Muscle layer of duodenum (tissue), 2 donors: ENCODE data around the gene ADAMTS7.
A peak's percentile ranks its signal among the peaks of the same experiment; 100 is the strongest.
"Not testable (repeated sequence)": the region's sequence is repeated elsewhere in the genome, so short reads cannot be mapped to it uniquely, and the experiment has no call there.

Source experiments
- H3K27ac ChIP-seq: one replicate; pipeline ENCODE4 v1.7.0; 2013; ENCODE audit warnings: mild to moderate bottlenecking, low read length
- H3K27me3 ChIP-seq: one replicate; pipeline ENCODE4 v1.7.0; 2013; ENCODE audit warnings: low read depth, mild to moderate bottlenecking, control low read depth, low read length
- H3K36me3 ChIP-seq, 2 donors: one replicate each; pipeline ENCODE4 v1.7.0; 2013; ENCODE audit warnings: low read length in 2 of 2, control low read depth in 1 of 2, mild to moderate bottlenecking in 1 of 2; ENCODE audit not compliant: insufficient read depth in 2 of 2, control insufficient read depth in 1 of 2
- H3K4me1 ChIP-seq, 2 donors: one replicate each; pipeline ENCODE4 v1.7.0; 2013; ENCODE audit warnings: low read length in 2 of 2, mild to moderate bottlenecking in 2 of 2, control low read depth in 1 of 2, moderate library complexity in 1 of 2; ENCODE audit not compliant: insufficient read depth in 2 of 2, control insufficient read depth in 1 of 2
- H3K4me3 ChIP-seq, 2 donors: one replicate each; pipeline ENCODE4 v1.7.0; 2013; ENCODE audit warnings: low read length in 2 of 2, low read depth in 1 of 2, mild to moderate bottlenecking in 1 of 2
- H3K9me3 ChIP-seq, 2 donors: one replicate each; pipeline ENCODE4 v1.7.0; 2013; ENCODE audit warnings: low read length in 2 of 2, control low read depth in 1 of 2, mild to moderate bottlenecking in 1 of 2; ENCODE audit not compliant: control insufficient read depth in 1 of 2
- donor health status: healthy.

The ADAMTS7 gene

DNA sequence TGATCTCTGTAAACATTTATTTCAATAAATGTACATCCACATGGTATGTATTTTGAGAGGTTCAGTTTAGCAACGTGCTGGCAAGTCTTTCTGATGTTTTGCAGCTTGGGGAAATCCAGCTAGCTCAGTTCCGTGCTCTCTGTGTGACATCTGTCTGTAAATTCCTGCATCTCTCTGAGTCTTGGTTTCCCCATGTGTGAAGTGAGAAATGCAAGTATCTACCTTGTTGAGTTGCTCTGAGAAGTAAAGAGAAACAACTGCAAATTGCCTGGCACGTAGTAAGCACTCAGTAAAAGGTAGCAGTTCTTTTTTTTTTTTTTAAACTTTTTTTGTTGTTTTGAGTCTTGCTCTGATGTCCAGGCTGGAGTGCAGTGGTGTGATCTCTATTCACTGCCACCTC lies 31.3 kb upstream of the ADAMTS7 start:
- Histone ChIP-seq H3K9me3 (no peaks in the 10 kb centered on the region), H3K36me3 (no peaks in the 10 kb centered on the region), H3K4me3 (no peak overlapping the region), H3K27ac (no peak overlapping the region), H3K27me3 (no peaks in the 10 kb centered on the region), H3K4me1 (peaks cover 0 to 7% of the 10 kb centered on the region in 2 donors)

DNA sequence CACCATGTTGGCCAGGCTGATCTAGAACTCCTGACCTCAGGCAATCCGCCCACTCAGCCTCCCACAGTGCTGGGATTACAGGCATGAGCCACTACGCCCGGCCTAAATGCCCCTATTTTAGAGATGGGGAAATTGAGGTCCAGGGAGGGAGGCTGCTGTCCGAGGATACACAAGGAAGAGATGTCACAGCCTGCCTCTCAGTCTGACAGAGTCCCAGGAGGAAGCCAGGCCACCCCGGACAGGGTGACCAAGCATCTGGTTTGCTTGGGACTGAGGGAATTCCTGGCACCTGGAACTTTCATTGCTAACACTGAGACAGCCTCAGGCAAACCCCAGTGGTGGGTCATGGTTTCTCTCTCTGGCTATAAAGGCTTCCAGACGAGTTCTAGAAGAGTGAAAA lies 30.6 kb upstream of the ADAMTS7 start:
- Histone ChIP-seq H3K27ac (no peak overlapping the region), H3K9me3 (no peaks in the 10 kb centered on the region), H3K27me3 (no peaks in the 10 kb centered on the region), H3K4me3 (no peak overlapping the region), H3K36me3 (no peaks in the 10 kb centered on the region), H3K4me1 (peaks cover 0 to 7% of the 10 kb centered on the region in 2 donors)

DNA sequence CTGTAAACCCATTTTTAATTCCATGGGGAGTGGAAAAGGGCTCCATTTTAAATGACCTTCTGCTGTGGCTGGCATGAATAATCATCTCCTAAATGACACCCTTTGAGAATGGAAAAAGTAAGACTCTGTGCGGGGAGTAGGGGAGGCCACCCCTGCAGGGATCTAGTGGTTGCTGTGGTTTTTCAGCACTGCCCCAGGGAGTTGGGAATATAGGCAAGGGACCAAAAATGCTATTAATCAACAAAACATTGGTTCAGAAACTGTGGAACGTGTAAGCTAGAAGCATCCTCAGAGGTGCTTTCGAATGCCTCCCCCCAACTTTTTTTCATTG lies 30.1 kb upstream of the ADAMTS7 start:
- peaks cover 0 to 7% of the 10 kb centered on the region in 2 donors for H3K4me1 ChIP-seq
- H3K36me3 ChIP-seq: no peaks in the 10 kb centered on the region
- no peaks in the 10 kb centered on the region for H3K27me3 ChIP-seq
- H3K4me3 ChIP-seq: no peak overlapping the region
- no peaks in the 10 kb centered on the region for H3K9me3 ChIP-seq
- no peak overlapping the region for H3K27ac ChIP-seq

DNA sequence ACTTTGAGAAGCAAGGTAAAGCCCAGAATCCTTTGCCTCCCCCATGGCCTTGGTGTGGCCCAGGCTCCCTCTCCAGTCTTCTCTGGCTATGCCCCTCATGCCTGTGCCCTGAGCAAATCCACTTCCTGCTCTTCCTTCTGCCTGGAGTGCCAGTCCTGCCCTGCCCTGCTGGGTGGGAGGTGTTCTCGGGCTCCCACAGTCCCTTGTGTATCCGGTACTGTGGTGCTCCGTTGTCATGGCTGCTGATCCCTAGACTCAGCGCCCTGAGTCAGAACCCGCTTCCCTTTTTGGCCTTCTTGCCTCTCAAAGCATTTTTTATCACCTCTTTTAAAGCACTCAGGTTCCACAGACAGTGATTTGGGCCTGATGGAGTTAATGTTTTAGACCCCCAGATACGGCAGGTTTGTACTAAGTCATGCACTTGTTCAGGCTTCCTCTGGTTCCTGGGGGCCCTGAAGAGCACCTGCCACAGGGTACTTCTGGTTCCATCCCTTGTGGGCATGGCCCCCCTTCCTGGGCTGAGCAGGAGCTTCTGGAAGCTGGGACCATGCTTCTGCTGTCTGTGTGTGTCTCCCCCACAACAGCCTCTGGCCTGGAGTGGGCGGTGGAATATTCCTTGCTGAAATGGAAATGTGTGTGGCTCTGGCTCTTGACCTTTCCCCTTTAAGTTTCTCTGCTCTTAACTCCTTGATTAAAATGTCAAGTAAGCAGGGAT lies 29.6 kb upstream of the ADAMTS7 start:
- H3K27ac ChIP-seq: no peak overlapping the region

DNA sequence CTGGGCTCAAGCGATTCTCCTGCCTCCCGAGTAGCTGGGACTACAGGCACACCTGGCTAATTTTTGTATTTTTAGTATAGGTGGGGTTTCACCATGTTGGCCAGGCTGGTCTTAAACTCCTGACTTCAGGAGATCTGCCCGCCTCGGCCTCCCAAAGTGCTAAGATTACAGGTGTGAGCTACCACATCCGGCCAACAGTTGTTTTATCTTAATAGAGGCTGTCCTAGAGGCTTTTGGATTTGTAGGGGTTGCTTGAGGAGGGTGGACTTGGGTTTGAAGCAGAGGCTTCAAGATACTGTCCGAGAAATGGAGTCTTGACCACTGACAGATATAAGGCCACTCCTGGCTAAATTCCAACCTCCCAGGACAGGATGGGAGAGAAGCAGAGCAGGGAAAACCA lies 27.9 kb upstream of the ADAMTS7 start:
- not testable (repeated sequence) for H3K36me3 ChIP-seq, H3K4me3 ChIP-seq

More for the DNA sequence above, 29.6 kb upstream of the ADAMTS7 start:
- no peak overlapping the region for H3K4me3 ChIP-seq
- H3K27me3 ChIP-seq: no peaks in the 10 kb centered on the region
- H3K4me1 ChIP-seq: peaks cover 0 to 7% of the 10 kb centered on the region in 2 donors
- H3K9me3 ChIP-seq: no peaks in the 10 kb centered on the region
- H3K36me3 ChIP-seq: no peaks in the 10 kb centered on the region

DNA sequence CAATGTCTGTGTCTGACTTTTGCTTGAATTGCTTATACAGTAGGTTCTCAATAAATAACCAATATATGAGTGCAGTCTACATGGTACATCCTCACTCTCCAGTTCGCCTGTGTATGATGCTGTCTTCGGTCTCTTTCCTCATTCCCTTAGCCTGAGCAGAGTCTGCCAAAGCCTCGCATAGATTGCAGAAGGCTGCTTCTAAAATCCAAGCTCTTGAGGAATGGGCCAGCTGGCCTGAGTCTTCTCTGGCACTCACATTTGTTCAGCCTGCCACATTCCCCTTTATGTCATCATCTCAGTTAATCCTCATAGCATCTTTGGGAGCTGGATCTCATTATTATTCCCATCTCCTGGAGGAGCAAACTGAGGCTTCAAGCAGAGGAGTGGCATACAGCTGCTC lies 27.2 kb upstream of the ADAMTS7 start:
- Histone ChIP-seq H3K27ac (no peak overlapping the region), H3K27me3 (no peaks in the 10 kb centered on the region), H3K4me3 (no peak overlapping the region), H3K4me1 (peaks cover 0 to 7% of the 10 kb centered on the region in 2 donors), H3K9me3 (no peaks in the 10 kb centered on the region), H3K36me3 (no peaks in the 10 kb centered on the region)

More for the DNA sequence above, 27.9 kb upstream of the ADAMTS7 start:
- not testable (repeated sequence) for H3K27me3 ChIP-seq, H3K4me1 ChIP-seq, H3K9me3 ChIP-seq, H3K27ac ChIP-seq

DNA sequence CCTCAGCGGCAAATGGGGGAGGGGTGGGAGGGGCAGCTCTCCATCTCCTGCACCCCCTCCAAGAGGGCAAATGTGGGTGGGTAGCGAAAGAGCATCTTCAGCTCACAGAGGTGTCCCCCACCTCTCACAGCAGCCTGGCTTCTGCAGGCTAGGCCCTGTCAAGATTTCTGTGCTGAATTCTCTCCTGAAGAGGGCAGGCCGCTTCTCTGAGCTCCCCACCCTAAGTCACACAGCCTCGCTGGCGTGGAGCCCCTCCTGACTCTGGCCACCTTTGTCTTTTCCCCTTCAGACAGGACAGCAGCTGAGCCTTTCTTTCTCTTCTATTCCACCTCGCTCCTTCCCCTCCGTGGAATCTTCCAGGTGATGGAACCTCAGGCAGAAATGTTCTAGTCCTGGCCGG lies 26.3 kb upstream of the ADAMTS7 start:
- no peak overlapping the region for H3K27ac ChIP-seq
- no peaks in the 10 kb centered on the region for H3K27me3 ChIP-seq
- H3K4me1 ChIP-seq: peaks cover 0 to 7% of the 10 kb centered on the region in 2 donors
- H3K4me3 ChIP-seq: no peak overlapping the region
- no peaks in the 10 kb centered on the region for H3K36me3 ChIP-seq
- H3K9me3 ChIP-seq: no peaks in the 10 kb centered on the region

DNA sequence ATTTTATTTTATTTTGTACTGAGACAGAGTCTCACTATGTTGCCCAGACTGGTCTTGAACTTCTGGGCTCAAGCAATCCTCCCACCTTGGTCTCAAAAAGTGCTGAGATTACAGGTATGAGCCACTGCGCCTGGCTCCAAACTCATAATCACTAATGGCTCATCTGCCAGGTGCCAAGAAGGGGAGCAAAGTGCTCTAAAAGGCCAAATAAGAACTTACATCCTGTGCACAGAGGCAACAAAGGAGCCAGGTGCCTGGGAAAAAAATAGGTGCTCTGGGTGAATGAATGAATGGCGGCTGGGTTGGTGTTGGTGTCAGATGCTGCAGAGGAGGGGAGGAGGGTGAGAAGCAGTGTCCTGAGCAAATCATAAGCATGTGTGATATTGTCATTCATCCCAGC lies 25.9 kb upstream of the ADAMTS7 start:
- no peak overlapping the region for H3K4me3 ChIP-seq
- no peaks in the 10 kb centered on the region for H3K27me3 ChIP-seq
- no peaks in the 10 kb centered on the region for H3K9me3 ChIP-seq
- H3K27ac ChIP-seq: no peak overlapping the region
- H3K4me1 ChIP-seq: peaks cover 0 to 7% of the 10 kb centered on the region in 2 donors
- no peaks in the 10 kb centered on the region for H3K36me3 ChIP-seq

DNA sequence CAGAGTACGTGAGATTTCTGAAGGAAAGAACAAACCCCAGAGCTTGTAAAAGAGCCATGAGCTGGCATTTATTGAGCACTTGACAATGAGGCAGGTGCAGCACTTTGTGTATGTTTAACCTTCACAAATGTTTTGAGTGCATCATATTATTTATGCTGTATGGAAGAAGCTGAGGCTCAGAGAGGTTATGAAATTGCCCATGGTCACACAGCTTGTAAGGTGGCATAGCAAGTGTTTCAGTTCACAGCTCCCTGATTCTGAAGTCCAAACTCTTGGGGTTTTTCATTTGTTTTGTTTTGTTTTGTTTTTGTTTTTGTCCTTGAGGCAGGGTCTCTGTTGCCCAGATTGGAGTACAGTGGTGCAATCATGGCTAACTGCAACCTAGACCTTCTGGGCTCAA lies 25.1 kb upstream of the ADAMTS7 start:
- no peaks in the 10 kb centered on the region for H3K27me3 ChIP-seq
- no peaks in the 10 kb centered on the region for H3K9me3 ChIP-seq
- H3K27ac ChIP-seq: no peak overlapping the region
- peaks cover 0 to 7% of the 10 kb centered on the region in 2 donors for H3K4me1 ChIP-seq
- no peaks in the 10 kb centered on the region for H3K36me3 ChIP-seq
- H3K4me3 ChIP-seq: no peak overlapping the region

DNA sequence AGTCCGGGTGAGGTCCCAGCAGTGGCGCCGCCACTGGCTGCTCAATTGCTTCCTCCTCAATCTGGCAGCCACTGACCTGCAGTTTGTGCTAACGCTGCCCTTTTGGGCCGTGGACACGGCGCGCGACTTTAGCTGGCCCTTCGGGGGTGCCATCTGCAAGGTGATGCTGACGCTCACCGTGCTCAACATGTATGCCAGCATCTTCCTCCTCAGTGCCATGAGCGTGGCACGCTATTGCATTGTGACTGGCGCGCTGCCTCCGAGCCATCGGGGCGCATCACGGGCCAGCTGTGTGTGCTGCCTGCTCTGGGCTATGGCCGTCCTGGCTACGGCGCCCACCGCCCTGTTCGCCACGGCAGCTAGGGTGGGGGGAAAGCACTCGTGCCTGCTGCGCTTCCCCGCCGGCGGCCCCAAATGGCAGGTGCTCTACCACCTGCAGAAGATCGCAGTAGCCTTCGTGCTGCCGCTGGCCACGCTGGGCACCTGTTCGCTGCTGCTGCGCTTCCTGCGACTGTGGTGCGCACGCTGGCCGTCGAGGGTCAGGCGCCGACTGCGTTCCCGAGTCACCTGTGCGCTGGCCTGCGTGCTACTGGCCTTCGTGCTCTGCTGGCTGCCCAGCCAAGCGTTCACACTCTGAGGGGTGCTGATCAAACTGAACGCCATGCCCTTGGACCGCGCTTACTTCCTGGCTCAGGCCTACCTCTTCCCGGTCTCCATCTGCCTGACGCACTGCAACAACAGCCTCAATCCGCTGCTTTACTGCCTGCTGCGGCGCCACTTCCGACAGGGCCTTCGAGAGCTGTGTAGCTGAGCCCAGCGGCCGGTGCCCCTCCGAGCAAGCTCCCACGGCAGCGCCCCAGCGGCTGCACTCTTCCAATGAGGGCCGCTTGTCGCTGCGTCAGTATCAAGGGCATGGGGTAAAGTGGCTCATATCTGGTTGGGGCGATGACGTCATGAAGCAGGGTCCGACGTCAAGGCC lies 20.3 kb upstream of the ADAMTS7 start:
- H3K4me3 ChIP-seq: peak overlapping the region in 1 of 2 donors; percentile 22
- peaks cover 0 to 3% of the 10 kb centered on the region in 2 donors for H3K4me1 ChIP-seq
- H3K27me3 ChIP-seq: no peaks in the 10 kb centered on the region
- H3K9me3 ChIP-seq: no peaks in the 10 kb centered on the region
- no peaks in the 10 kb centered on the region for H3K36me3 ChIP-seq
- H3K27ac ChIP-seq: no peak overlapping the region

DNA sequence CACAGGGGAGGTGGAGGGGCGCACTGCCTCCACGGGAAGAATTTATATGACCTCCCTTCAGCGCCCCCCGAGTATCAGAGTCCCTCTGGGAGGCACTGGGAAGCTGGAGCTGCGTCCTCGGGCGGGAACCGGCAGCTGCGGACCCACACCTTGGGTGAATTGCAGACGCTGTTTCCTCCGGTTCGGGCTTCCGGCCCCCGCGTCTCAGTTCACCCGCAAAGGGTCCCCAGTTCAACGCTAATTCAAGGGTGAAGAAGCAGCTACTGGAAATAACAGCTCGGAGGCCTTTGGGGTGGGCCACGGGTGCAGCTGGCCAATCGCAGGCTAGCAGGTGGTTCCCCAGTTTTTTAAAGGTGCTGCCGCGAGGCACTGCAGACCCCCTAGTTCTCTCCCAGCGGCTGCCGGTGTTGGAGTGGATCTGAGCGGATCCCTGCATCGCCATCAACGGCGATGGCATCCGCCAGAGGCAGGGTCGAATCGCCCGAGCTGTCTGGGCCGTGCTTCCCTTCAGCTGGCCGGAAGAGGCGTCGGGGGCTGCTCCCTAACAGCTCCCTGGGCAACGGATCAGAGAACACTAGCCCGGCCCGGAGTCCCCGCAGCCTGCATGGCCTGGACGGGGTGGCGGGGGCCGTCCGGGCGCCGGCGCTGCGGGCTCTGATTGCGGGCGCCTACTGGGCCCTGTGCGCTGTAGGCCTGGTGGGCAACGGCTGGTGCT lies 19.4 kb upstream of the ADAMTS7 start:
- H3K27me3 ChIP-seq: no peaks in the 10 kb centered on the region
- H3K4me1 ChIP-seq: peaks cover 0 to 3% of the 10 kb centered on the region in 2 donors
- no peaks in the 10 kb centered on the region for H3K36me3 ChIP-seq
- no peaks in the 10 kb centered on the region for H3K9me3 ChIP-seq
- peak overlapping the region in 1 of 2 donors; percentile 22 for H3K4me3 ChIP-seq
- no peak overlapping the region for H3K27ac ChIP-seq
